ENCODE measurements around the gene ZYG11A.

DNA sequence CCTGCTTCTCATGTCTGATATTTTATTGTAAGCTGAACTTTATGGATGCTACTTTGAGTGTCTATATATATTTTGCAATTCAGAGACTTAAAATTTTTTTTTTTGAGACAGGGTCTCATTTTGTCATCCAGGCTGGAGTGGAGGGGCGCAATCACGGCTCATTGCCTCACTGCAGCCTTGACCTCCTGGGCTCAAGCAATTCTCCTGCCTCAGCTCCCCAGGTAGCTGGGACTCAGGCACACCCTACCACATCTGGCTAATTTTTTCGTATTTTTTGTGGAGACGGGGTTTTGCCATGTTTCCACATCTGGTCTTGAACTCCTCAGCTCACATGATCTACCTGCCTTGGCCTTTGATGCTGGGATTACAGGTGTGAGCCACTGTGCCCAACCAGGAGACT lies 8.4 kb downstream of the ZYG11A start:
- no peak for TF ChIP-seq POLR2A (IDR thresholded peaks at IDR 0.05; ENCODE audit: low read depth, low read length)
- no peak for TF ChIP-seq MYC (IDR thresholded peaks at IDR 0.05; ENCODE audit: low read depth, low read length)
- TF ChIP-seq EZH2 (IDR thresholded peaks at IDR 0.05; ENCODE audit: borderline replicate concordance, low read depth, low read length, severe bottlenecking), result no peak
- TF ChIP-seq, protein P1, sequence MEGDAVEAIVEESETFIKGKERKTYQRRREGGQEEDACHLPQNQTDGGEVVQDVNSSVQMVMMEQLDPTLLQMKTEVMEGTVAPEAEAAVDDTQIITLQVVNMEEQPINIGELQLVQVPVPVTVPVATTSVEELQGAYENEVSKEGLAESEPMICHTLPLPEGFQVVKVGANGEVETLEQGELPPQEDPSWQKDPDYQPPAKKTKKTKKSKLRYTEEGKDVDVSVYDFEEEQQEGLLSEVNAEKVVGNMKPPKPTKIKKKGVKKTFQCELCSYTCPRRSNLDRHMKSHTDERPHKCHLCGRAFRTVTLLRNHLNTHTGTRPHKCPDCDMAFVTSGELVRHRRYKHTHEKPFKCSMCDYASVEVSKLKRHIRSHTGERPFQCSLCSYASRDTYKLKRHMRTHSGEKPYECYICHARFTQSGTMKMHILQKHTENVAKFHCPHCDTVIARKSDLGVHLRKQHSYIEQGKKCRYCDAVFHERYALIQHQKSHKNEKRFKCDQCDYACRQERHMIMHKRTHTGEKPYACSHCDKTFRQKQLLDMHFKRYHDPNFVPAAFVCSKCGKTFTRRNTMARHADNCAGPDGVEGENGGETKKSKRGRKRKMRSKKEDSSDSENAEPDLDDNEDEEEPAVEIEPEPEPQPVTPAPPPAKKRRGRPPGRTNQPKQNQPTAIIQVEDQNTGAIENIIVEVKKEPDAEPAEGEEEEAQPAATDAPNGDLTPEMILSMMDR (IDR thresholded peaks at IDR 0.05; ENCODE audit: extremely low read depth in 1 of 2, insufficient read depth in 1 of 2, low read depth in 1 of 2, low read length in 2 of 2), result no peak
- TF ChIP-seq GATA2 (IDR thresholded peaks at IDR 0.05; ENCODE audit: insufficient read depth, insufficient read length, low read depth, low read length), result no peak
- no peak for TF ChIP-seq FOS (IDR thresholded peaks at IDR 0.05; ENCODE audit: borderline replicate concordance, insufficient read depth, low read length)
- no peak for TF ChIP-seq POLR2AphosphoS5 (IDR thresholded peaks at IDR 0.05; ENCODE audit: insufficient read depth, low read depth, low read length)

All from endothelial cell of umbilical vein (primary cell).